ENCODE data around the gene RBBP8. TPM values are rescaled to one million over a fixed set of nuclear protein-coding genes. Genes with fewer than 3 reads are reported as not detected.

RBBP8 gene
- total RNA-seq, 1 experiment from 2014 or later = 62.4 TPM

- no peak for TF ChIP-seq CTCF (IDR thresholded peaks at IDR 0.05; ENCODE audit: unreplicated experiment)
- no peaks in the 10 kb centered on the region for H3K4me1 Mint-ChIP-seq (ENCODE audit: low read depth, unreplicated experiment)
- H3K9me3 Mint-ChIP-seq (ENCODE audit: low read depth, unreplicated experiment) = no peaks in the 10 kb centered on the region
- no peak for DNase-seq
- intact Hi-C loops (cut with micrococcal nuclease; ENCODE audit: unreplicated experiment) = no loop called here
- CTCF ChIA-PET = no interaction called here
- peaks cover 13% of the 10 kb centered on the region for H3K36me3 Mint-ChIP-seq (ENCODE audit: insufficient read depth, unreplicated experiment)
- no peaks in the 10 kb centered on the region for H3K27me3 Mint-ChIP-seq (ENCODE audit: unreplicated experiment)
- no TSS peak for BruUV-seq (replicated peaks)
- H3K4me3 Mint-ChIP-seq (ENCODE audit: low read depth, unreplicated experiment) = no peak overlapping the region
- no peak overlapping the region for H3K27ac Mint-ChIP-seq (ENCODE audit: unreplicated experiment)
Observed at GRCh38 chr18:23020555-23021294, 87.6 kb downstream of the RBBP8 start.

GRCh38 chr18:23021623-23022022, 88.5 kb downstream of the RBBP8 start:
- DNase-seq = no peak
- CTCF ChIA-PET = interaction anchor here (0.5 to 0.6 kb wide), 2 partner anchors 113 to 279 kb away, joined by 3 read pairs; no protein-coding TSS in a partner anchor
- TF ChIP-seq CTCF (IDR thresholded peaks at IDR 0.05; ENCODE audit: unreplicated experiment) = no peak
- intact Hi-C loops (cut with micrococcal nuclease; ENCODE audit: unreplicated experiment) = no loop called here
- Mint-ChIP-seq H3K27ac (ENCODE audit: unreplicated experiment) (no peak overlapping the region), H3K4me3 (ENCODE audit: low read depth, unreplicated experiment) (no peak overlapping the region), H3K4me1 (ENCODE audit: low read depth, unreplicated experiment) (no peaks in the 10 kb centered on the region), H3K36me3 (ENCODE audit: insufficient read depth, unreplicated experiment) (peaks cover 17% of the 10 kb centered on the region), H3K9me3 (ENCODE audit: low read depth, unreplicated experiment) (no peaks in the 10 kb centered on the region), H3K27me3 (ENCODE audit: unreplicated experiment) (no peaks in the 10 kb centered on the region)
- no TSS peak for BruUV-seq (replicated peaks)

- Mint-ChIP-seq H3K4me3 (ENCODE audit: low read depth, unreplicated experiment) (no peak overlapping the region), H3K27ac (ENCODE audit: unreplicated experiment) (no peak overlapping the region), H3K27me3 (ENCODE audit: unreplicated experiment) (no peaks in the 10 kb centered on the region), H3K4me1 (ENCODE audit: low read depth, unreplicated experiment) (peaks cover 10% of the 10 kb centered on the region), H3K36me3 (ENCODE audit: insufficient read depth, unreplicated experiment) (peaks cover 3% of the 10 kb centered on the region), H3K9me3 (ENCODE audit: low read depth, unreplicated experiment) (no peaks in the 10 kb centered on the region)
- intact Hi-C loops (cut with micrococcal nuclease; ENCODE audit: unreplicated experiment) = loop anchor here (5.0 to 10.0 kb wide), 2 partner anchors 193 to 380 kb away; no protein-coding TSS in a partner anchor
- no peak for DNase-seq
- BruUV-seq (replicated peaks) = no TSS peak
- CTCF ChIA-PET = interaction anchor here (0.7 to 1.4 kb wide), 8 partner anchors 25 to 484 kb away, joined by 3 to 15 read pairs (median 3); no protein-coding TSS in a partner anchor
- TF ChIP-seq CTCF (IDR thresholded peaks at IDR 0.05; ENCODE audit: unreplicated experiment) = no peak
Observed at GRCh38 chr18:23032030-23032582, 99.0 kb downstream of the RBBP8 start.

- BruUV-seq (replicated peaks) = no TSS peak
- TF ChIP-seq CTCF (IDR thresholded peaks at IDR 0.05; ENCODE audit: unreplicated experiment) = no peak
- CTCF ChIA-PET = interaction anchor here (0.6 kb wide), 1 partner anchor 14 kb away, joined by 3 read pairs; no protein-coding TSS in a partner anchor
- no peak overlapping the region for H3K27ac Mint-ChIP-seq (ENCODE audit: unreplicated experiment)
- intact Hi-C loops (cut with micrococcal nuclease; ENCODE audit: unreplicated experiment) = loop anchor here (5.0 to 10.0 kb wide), 2 partner anchors 192 to 379 kb away; no protein-coding TSS in a partner anchor
- no peaks in the 10 kb centered on the region for H3K27me3 Mint-ChIP-seq (ENCODE audit: unreplicated experiment)
- no peak overlapping the region for H3K4me3 Mint-ChIP-seq (ENCODE audit: low read depth, unreplicated experiment)
- H3K9me3 Mint-ChIP-seq (ENCODE audit: low read depth, unreplicated experiment) = no peaks in the 10 kb centered on the region
- H3K36me3 Mint-ChIP-seq (ENCODE audit: insufficient read depth, unreplicated experiment) = no peaks in the 10 kb centered on the region
- peaks cover 14% of the 10 kb centered on the region for H3K4me1 Mint-ChIP-seq (ENCODE audit: low read depth, unreplicated experiment)
- no peak for DNase-seq
Observed at GRCh38 chr18:23033056-23033455, 99.9 kb downstream of the RBBP8 start.
